Lower lobe of right lung (tissue), 2 donors: ENCODE results near the gene SEMA3E. TPM values are rescaled to one million over a fixed set of nuclear protein-coding genes. Genes with fewer than 3 reads are reported as not detected.

Experiments
- ATAC-seq, 2 donors: fragments of 200-7000 bp; cut with Tn5 transposase; one replicate each; pipeline ENCODE4 v1.9.1; 2020 to 2022; ENCODE audit warnings: mild to moderate bottlenecking in 2 of 2, moderate library complexity in 2 of 2
- DNase-seq: peaks from one replicate; pipeline ENCODE4 v3.0.0-alpha.2; 2020
- H3K27ac ChIP-seq: fragments of 200-600 bp; one replicate; pipeline ENCODE4 v1.8.0; 2022
- H3K27me3 ChIP-seq: fragments of 200-600 bp; one replicate; pipeline ENCODE4 v1.8.0; 2022; ENCODE audit warnings: low read depth
- H3K36me3 ChIP-seq: fragments of 200-600 bp; one replicate; pipeline ENCODE4 v1.8.0; 2022; ENCODE audit warnings: mild to moderate bottlenecking
- H3K4me1 ChIP-seq: fragments of 200-600 bp; one replicate; pipeline ENCODE4 v1.8.0; 2022
- H3K4me3 ChIP-seq: fragments of 200-600 bp; one replicate; pipeline ENCODE4 v1.8.0; 2022; ENCODE audit warnings: mild to moderate bottlenecking
- H3K9me3 ChIP-seq: fragments of 200-600 bp; one replicate; pipeline ENCODE4 v1.8.0; 2022
- intact Hi-C: fragments of 100-400 bp; cut with DNase I; formaldehyde crosslinking; loops from one replicate; pipeline ENCODE4 v1.11.0; 2022
- total RNA-seq: library from RNA; stranded (reverse); fragmentation: NEBNext Ultra II Directional; extraction: Animal tissue kit (Norgen Biotek cat#: 25700); gene quantifications from one replicate; pipeline ENCODE4 v1.2.1, GENCODE V29; 2021
- TF ChIP-seq, protein P1 (sequence below): fragments of 200-600 bp; IDR thresholded peaks from one replicate; pipeline ENCODE4 v1.8.0; 2022; ENCODE audit warnings: antibody characterized with exemption, mild to moderate bottlenecking
- donor health status: DM: no; HTN: yes; CAD: no; lungs with severe emphysema.

SEMA3E gene
- total RNA-seq, 1 donor from 2014 or later: 8.8 TPM

DNA sequence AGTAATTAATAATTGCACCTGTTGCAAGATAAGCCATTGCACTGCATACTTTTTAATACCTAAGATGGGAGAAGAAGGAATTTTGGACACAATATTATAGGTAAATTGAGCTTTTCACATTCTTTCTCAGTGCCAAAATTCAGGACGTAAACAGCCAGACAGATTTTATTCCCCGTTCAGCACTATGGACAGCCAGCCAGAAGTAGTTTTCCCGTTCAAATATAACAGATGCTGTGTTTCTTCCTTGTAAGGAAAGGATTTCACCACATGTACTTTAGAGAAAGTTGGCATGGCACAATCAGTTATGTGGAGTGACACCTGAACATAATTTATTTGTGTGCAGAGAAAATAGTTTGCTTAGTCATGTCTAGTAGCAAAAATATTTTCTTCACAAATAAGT is 34.8 kb downstream of the SEMA3E start:
- no peaks in the 10 kb centered on the region for H3K27me3 ChIP-seq
- ATAC-seq: peak in 1 of 2 donors; percentile 23
- intact Hi-C loops: no loop called here
- no peaks in the 10 kb centered on the region for H3K4me1 ChIP-seq
- no peak for DNase-seq
- H3K27ac ChIP-seq: no peak overlapping the region
- H3K36me3 ChIP-seq: no peaks in the 10 kb centered on the region
- TF ChIP-seq, protein P1, sequence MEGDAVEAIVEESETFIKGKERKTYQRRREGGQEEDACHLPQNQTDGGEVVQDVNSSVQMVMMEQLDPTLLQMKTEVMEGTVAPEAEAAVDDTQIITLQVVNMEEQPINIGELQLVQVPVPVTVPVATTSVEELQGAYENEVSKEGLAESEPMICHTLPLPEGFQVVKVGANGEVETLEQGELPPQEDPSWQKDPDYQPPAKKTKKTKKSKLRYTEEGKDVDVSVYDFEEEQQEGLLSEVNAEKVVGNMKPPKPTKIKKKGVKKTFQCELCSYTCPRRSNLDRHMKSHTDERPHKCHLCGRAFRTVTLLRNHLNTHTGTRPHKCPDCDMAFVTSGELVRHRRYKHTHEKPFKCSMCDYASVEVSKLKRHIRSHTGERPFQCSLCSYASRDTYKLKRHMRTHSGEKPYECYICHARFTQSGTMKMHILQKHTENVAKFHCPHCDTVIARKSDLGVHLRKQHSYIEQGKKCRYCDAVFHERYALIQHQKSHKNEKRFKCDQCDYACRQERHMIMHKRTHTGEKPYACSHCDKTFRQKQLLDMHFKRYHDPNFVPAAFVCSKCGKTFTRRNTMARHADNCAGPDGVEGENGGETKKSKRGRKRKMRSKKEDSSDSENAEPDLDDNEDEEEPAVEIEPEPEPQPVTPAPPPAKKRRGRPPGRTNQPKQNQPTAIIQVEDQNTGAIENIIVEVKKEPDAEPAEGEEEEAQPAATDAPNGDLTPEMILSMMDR: no peak
- H3K9me3 ChIP-seq: no peaks in the 10 kb centered on the region
- no peak overlapping the region for H3K4me3 ChIP-seq

DNA sequence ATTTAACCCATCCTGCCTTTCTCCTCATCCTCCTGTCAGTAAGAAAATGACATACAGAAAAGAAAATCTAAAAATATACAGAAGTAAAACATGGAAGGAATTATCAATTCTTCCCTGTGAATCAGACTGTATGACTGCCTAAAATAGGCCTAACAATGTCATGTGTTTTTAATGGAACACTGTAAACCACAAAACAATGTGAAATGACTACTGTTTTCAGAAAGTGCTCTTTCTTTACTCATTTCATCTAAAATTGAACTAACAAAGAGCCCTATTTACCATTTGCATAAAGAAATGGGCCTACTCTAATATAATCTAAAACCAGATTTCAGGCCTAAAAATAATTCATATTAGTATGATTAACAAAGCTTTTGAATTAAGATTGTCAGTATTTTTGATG is 35.7 kb downstream of the SEMA3E start:
- no peaks in the 10 kb centered on the region for H3K27me3 ChIP-seq
- ATAC-seq: no peak
- no peak overlapping the region for H3K4me3 ChIP-seq
- no peaks in the 10 kb centered on the region for H3K36me3 ChIP-seq
- H3K27ac ChIP-seq: no peak overlapping the region
- no peaks in the 10 kb centered on the region for H3K4me1 ChIP-seq
- TF ChIP-seq, protein P1: no peak
- no peak for DNase-seq
- no peaks in the 10 kb centered on the region for H3K9me3 ChIP-seq
- intact Hi-C loops: no loop called here

DNA sequence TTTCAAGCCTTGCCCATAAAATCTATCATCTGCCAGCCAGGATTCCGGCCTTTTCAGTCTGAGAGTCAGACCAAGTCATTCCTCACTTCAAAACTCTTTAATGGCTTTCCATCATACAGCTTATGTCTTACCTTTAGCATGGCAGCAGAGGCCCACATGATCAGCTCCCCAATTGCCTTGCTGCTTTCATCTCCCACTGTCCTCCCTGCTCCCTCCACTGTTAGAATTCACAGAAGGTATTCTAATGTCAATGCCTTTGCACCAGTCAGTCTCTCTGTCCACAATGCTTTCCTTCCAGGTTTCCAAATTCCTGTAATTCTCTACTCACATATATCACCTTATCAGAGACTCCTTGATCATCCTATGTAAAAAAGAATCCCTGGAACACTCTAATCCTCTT is 37.2 kb downstream of the SEMA3E start:
- TF ChIP-seq, protein P1: no peak
- H3K4me1 ChIP-seq: no peaks in the 10 kb centered on the region
- no peaks in the 10 kb centered on the region for H3K36me3 ChIP-seq
- H3K9me3 ChIP-seq: no peaks in the 10 kb centered on the region
- ATAC-seq (no peak), DNase-seq (no peak)
- no peak overlapping the region for H3K4me3 ChIP-seq
- intact Hi-C loops: no loop called here
- no peak overlapping the region for H3K27ac ChIP-seq
- H3K27me3 ChIP-seq: no peaks in the 10 kb centered on the region

DNA sequence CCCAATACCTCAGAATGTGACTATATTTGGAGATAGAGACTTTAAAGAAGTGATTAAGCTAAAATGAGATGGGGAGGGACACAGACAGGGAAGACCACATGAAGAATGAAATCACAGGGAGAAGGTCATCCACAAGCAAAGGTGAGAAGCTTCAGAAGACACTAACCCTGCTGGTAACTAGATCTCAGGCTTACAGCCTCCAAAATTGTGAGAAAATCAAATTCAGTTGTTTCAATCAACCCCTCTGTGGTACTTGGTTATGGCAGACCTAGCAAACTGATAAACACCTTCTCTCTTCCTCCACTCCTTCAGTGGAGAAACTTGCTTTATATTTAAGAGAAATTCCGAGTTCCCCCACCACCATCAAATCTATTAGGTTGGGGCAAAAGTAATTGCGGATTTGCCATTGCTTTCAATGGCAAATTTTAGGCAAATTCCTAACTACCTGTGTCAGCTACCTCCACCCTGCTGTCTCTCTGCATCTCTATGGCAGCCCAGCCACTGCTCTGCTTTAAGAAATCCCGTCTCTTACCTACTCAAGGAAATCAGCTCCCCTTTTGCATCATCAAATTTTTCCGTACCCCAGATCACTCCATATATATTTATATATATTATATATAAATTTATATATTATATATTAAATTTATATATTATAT is 38.2 kb downstream of the SEMA3E start:
- TF ChIP-seq, protein P1: no peak
- DNase-seq (no peak), ATAC-seq (no peak)
- no peak overlapping the region for H3K4me3 ChIP-seq
- no peak overlapping the region for H3K27ac ChIP-seq
- H3K9me3 ChIP-seq: no peaks in the 10 kb centered on the region
- intact Hi-C loops: no loop called here
- H3K27me3 ChIP-seq: no peaks in the 10 kb centered on the region
- no peaks in the 10 kb centered on the region for H3K4me1 ChIP-seq
- H3K36me3 ChIP-seq: no peaks in the 10 kb centered on the region

DNA sequence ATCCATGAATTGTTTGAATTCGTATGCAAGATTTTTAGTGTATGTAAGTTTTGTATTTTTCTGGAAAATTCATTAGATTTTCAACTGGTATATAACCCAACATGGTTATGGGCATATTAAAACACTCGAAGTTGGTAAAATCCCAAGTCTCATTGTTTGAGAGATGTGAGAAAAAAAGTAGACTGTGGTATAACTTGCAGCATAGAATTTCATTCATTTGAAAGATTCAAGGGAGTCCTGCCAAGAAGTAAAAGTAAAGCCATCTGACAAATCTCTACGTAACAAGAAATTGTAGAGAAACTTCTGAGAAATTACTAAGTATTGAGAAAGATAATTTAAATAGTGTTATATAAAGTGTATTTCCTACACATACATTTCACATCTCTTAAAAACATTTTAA is 40.2 kb downstream of the SEMA3E start:
- ATAC-seq (no peak), DNase-seq (no peak)
- Histone ChIP-seq H3K27ac (no peak overlapping the region), H3K4me3 (no peak overlapping the region), H3K4me1 (no peaks in the 10 kb centered on the region), H3K9me3 (no peaks in the 10 kb centered on the region), H3K36me3 (no peaks in the 10 kb centered on the region), H3K27me3 (no peaks in the 10 kb centered on the region)
- TF ChIP-seq, protein P1: no peak
- intact Hi-C loops: no loop called here
